22Rv1 (cell line): ENCODE results near the gene IMPG1.

Experiments
- H3K27ac ChIP-seq: fragments of 450-650 bp; 2 replicates; pipeline ENCODE4 v1.5.1; 2017
- ZFX ChIP-seq: fragments of 450-650 bp; IDR thresholded peaks from 2 replicates; pipeline ENCODE4 v1.6.1; 2017; ENCODE audit warnings: antibody characterized with exemption, borderline replicate concordance
- TF ChIP-seq, protein P1 (sequence below): fragments of 450-650 bp; IDR thresholded peaks from 2 replicates; pipeline ENCODE4 v1.5.1; 2017; ENCODE audit warnings: mild to moderate bottlenecking

IMPG1 gene

DNA sequence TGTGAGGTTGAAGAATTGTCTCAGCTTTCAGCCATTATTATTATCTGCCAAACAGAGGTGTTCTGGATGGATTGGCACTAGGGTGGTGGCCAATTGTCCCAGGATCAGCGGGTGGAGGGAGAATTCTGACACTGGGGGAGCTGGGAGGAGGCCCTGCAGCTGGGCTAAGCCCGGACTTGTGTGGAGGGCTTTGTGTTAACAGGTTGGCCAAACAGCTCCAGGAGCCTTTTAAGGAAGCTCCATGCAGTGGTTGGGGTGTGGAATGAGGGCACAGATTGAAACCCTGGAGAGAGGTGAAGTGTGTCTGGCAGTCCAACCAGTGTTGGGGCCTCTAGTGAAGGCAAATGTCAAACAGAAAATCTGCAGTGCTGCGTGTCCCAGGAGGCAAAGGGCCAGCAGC is 135.8 kb downstream of the IMPG1 start:
- no peak overlapping the region for H3K27ac ChIP-seq
- no peak for TF ChIP-seq ZFX

- no peak overlapping the region for H3K27ac ChIP-seq
- TF ChIP-seq ZFX, result no peak
- TF ChIP-seq, protein P1, sequence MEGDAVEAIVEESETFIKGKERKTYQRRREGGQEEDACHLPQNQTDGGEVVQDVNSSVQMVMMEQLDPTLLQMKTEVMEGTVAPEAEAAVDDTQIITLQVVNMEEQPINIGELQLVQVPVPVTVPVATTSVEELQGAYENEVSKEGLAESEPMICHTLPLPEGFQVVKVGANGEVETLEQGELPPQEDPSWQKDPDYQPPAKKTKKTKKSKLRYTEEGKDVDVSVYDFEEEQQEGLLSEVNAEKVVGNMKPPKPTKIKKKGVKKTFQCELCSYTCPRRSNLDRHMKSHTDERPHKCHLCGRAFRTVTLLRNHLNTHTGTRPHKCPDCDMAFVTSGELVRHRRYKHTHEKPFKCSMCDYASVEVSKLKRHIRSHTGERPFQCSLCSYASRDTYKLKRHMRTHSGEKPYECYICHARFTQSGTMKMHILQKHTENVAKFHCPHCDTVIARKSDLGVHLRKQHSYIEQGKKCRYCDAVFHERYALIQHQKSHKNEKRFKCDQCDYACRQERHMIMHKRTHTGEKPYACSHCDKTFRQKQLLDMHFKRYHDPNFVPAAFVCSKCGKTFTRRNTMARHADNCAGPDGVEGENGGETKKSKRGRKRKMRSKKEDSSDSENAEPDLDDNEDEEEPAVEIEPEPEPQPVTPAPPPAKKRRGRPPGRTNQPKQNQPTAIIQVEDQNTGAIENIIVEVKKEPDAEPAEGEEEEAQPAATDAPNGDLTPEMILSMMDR, result no peak
These were observed 137.0 kb downstream of the IMPG1 start for GRCh38 chr6:75935473-75935793.

DNA sequence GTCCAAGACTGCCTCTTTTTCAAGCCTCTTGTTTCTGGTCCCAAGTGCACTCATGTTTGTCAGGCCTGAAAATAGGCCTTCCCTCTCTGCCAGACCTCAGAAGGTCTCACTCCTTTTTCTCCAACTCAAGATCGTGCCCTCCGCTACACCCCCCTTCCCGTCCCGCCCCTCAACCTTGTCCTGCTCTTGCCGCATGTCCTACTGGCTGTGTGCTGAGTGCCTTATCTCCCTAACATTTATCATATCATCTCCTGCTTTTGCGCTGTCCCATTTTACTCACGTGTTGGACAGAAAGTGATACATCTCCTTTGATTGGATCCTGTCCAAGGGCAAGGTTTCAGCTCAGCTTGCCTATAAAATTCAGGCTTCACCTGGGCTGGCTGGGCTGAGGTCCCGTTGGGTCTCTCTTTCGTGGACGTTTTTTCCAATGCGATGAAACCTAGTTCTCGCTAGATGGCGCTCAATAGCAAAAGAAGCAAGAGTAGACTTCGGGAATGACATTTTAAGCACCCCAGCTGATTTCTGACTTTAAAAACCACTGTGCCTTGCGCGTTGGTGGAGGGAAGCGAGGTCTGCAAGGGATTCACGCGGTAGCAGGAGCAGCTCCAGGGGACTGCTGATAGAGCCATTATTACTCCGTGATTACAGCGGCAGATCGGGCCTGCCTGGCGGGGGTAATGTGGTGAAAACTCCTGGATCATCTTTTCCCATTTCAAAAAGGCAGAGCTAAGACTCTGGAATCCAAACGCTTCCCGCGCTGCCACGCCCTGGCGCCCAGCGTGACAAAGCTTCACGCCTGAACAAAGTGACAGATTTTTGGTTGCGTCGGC is 137.6 kb downstream of the IMPG1 start:
- no peak for TF ChIP-seq ZFX
- TF ChIP-seq, protein P1, result peak; percentile 77
- H3K27ac ChIP-seq, result no peak overlapping the region

DNA sequence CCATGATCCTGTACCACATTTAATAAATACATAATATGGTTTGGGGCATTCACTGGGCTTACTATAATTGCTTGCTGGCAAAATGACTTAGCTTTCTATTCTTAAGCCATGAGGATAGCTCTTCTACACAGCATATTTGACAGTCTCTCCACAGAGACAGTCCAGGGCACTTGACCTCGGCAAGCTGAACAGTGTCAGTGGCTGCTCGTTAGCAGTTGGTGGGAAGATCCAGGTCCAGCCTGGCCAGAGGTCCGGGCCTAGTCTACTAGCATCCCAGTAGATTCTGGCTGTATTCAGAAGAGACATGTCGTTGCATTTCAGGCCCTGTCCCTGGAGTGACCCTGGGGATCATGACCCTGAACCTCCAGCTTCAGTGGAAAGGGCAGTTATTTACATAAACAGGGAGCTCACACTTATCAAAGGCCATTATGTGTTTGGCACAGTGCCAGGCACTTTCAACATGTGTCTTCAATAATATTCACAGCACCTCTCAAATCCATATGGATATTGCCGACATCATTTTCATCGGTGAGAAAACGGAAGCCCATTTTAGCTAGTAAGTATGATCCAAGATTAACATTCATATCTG is 139.0 kb downstream of the IMPG1 start:
- TF ChIP-seq, protein P1, result no peak
- no peak for TF ChIP-seq ZFX
- no peak overlapping the region for H3K27ac ChIP-seq

DNA sequence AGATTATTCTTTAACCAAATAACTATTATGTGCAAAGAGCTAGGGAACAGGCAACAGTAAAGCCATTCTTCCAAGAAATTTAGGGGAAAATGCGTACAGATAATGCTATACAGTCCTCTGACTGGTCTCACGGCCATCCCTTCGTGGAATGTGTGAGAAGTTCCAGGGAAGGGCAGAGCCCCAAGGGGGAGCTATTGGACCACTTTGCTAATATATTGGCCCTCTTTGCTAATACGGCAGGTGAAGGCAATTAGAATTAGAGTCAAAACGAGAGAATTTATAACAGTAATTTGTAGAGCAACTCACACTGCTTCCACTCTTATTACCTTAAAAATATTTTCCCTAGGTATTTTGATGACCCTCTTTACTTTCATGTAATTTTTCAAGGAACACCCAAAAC is 140.4 kb downstream of the IMPG1 start:
- H3K27ac ChIP-seq, result no peak overlapping the region
- TF ChIP-seq ZFX, result no peak
- TF ChIP-seq, protein P1, result peak; percentile 54

DNA sequence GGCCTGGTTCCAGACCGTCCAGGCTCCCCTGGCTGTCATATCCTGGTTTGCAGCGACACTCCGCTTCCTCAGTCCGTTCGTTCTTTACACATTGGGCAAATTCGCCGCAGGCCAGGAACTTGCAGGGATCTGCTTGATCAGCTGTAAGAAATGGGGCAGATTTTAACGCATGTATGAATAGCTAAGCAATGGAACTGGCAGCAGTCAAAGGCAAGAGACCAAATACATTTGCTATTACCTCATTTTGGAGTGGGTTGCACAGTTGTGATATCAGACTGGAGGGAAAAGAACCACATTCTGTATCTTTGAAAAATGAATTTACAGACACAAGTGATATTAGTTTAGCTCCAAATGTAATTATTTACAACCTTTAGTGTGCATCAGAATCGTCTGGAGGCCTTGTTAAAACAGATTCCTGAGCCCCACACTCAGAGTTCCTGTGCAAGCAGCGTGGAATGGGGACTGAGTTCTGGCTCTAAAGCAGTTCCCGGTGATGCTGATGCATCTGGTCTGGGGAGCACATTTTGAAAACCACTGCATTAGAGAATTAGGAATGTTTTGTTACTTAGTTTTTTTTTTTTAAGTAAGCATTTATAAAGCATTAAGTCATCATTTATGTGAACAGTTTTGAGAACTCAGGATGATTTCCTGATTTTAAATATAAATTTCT is 141.3 kb downstream of the IMPG1 start:
- TF ChIP-seq, protein P1, result no peak
- no peak for TF ChIP-seq ZFX
- no peak overlapping the region for H3K27ac ChIP-seq

DNA sequence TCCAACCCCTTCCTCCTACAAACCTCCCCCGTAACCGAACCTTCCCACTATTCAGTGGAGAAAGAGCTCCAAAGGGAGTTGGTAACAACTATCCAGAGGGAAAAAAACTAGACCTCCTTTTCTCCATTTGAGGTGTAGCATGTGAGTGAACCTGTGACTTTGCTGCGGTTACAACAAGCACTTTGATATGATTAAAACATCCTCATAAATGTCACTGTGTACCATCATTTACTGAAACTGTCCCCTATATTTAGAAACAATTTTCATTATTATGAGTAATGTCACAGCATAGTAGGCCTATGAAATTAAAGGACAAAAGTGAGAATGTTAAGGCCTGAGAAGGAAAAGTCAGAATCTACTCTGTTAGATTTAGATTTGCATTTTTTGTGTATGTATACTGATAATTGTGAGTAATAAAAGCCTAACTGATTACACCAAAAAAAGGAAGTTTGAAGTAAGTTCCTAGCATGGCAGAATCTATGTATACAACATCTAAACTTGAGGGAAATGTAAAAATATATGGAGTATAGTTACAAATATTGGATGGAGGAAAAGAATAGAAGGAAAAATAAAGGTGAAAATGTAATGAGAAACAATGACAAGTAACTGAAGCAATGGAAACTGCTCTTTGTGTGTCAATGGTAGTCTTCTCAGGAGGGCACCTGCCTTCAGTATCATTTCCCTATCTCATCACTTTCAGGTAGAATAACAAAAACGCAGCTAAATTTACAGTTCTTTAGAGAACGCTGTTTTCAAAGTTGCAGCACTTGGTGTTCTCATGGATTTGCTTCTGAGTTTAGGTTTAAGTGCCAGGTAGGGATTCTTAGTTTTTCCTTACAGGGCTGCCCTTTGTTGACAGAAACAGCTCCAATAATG is 145.9 kb downstream of the IMPG1 start:
- no peak overlapping the region for H3K27ac ChIP-seq
- TF ChIP-seq ZFX, result no peak
- TF ChIP-seq, protein P1, result no peak
